H1 (cell line): Measurements from ENCODE around the gene NAV3.

ENCODE experiments used
- HDAC2 ChIP-seq, 2 experiments: fragments of 300-600 bp in 1 of 2; sonication (generic) in 1 of 2; IDR thresholded peaks; 2 replicates each; pipeline ENCODE4 v1.6.1; 2011 to 2012; ENCODE audit warnings: low read depth in 2 of 2, low read length in 2 of 2, mild to moderate bottlenecking in 2 of 2, moderate library complexity in 2 of 2, borderline replicate concordance in 1 of 2, inconsistent platforms in 1 of 2
- POLR2A ChIP-seq, 2 experiments: IDR thresholded peaks; 1 replicate in 1 of 2; 2 replicates in 1 of 2; pipeline ENCODE4 v1.6.1; 2011; ENCODE audit warnings: low read depth in 2 of 2, low read length in 2 of 2, mild to moderate bottlenecking in 2 of 2; ENCODE audit errors: control extremely low read depth in 1 of 2
- POLR2AphosphoS5 ChIP-seq: IDR thresholded peaks from 2 replicates; pipeline ENCODE4 v1.6.1; 2011; ENCODE audit warnings: low read depth, low read length
- SIN3A ChIP-seq, 2 experiments: IDR thresholded peaks in 1 of 2; conservative IDR thresholded peaks in 1 of 2; 2 replicates each; pipeline ENCODE4 v1.6.1; 2011 to 2012; ENCODE audit warnings: low read length in 2 of 2, improper control_type of control experiment in 1 of 2, low read depth in 1 of 2, mild to moderate bottlenecking in 1 of 2
- TCF12 ChIP-seq: IDR thresholded peaks from 2 replicates; pipeline ENCODE4 v1.6.1; 2011; ENCODE audit warnings: low read depth, mild to moderate bottlenecking, low read length
- TEAD4 ChIP-seq: IDR thresholded peaks from 2 replicates; pipeline ENCODE4 v1.6.1; 2012; ENCODE audit warnings: low read depth, low read length, inconsistent platforms, mixed read lengths

- TF ChIP-seq TCF12 (no peak), POLR2A (IDR thresholded peaks at IDR 0.05; ENCODE audit: control extremely low read depth in 1 of 2, low read depth in 2 of 2, low read length in 2 of 2) (no peak), HDAC2 (IDR thresholded peaks at IDR 0.05; ENCODE audit: borderline replicate concordance in 1 of 2, low read depth in 2 of 2, low read length in 2 of 2) (no peak), TEAD4 (no peak), SIN3A (conservative IDR thresholded peaks at IDR 0.05 in 1 of 2, IDR thresholded peaks at IDR 0.05 in 1 of 2; ENCODE audit: low read depth in 1 of 2, low read length in 2 of 2) (no peak), POLR2AphosphoS5 (no peak)
These were observed 207.0 kb downstream of the NAV3 start for GRCh38 chr12:78037707-78038106.
